Parathyroid adenoma (tissue), 2 donors: Measurements from ENCODE around the gene GOLPH3L.
"Not testable (repeated sequence)": the region's sequence is repeated elsewhere in the genome, so short reads cannot be mapped to it uniquely, and the experiment has no call there.

Source experiments
- H2AFZ ChIP-seq: fragments of 300-600 bp; sonication (generic); one replicate; pipeline ENCODE4 v1.7.0; 2017; ENCODE audit warnings: antibody characterized with exemption, mild to moderate bottlenecking
- H3K27ac ChIP-seq: fragments of 300-600 bp; sonication (generic); one replicate; pipeline ENCODE4 v1.7.0; 2017
- H3K27me3 ChIP-seq: fragments of 300-600 bp; sonication (generic); one replicate; pipeline ENCODE4 v1.7.0; 2017; ENCODE audit warnings: low read length; ENCODE audit not compliant: control insufficient read depth, insufficient read depth
- H3K36me3 ChIP-seq: fragments of 300-600 bp; sonication (generic); one replicate; pipeline ENCODE4 v1.7.0; 2017; ENCODE audit warnings: low read length; ENCODE audit not compliant: control insufficient read depth, insufficient read depth
- H3K4me1 ChIP-seq: fragments of 300-600 bp; sonication (generic); one replicate; pipeline ENCODE4 v1.7.0; 2017; ENCODE audit warnings: control low read depth
- H3K4me2 ChIP-seq: fragments of 300-600 bp; sonication (generic); one replicate; pipeline ENCODE4 v1.7.0; 2017; ENCODE audit warnings: low read length
- H3K4me3 ChIP-seq: fragments of 300-600 bp; sonication (generic); one replicate; pipeline ENCODE4 v1.7.0; 2017; ENCODE audit warnings: low read depth, low read length
- H3K79me2 ChIP-seq: fragments of 300-600 bp; sonication (generic); one replicate; pipeline ENCODE4 v1.7.0; 2017; ENCODE audit warnings: control low read depth
- H3K9ac ChIP-seq: fragments of 300-600 bp; sonication (generic); one replicate; pipeline ENCODE4 v1.7.0; 2017; ENCODE audit warnings: mild to moderate bottlenecking
- H3K9me3 ChIP-seq: fragments of 300-600 bp; sonication (generic); one replicate; pipeline ENCODE4 v1.7.0; 2017; ENCODE audit warnings: low read length; ENCODE audit not compliant: control insufficient read depth
- TF ChIP-seq, protein P1 (sequence below): fragments of 300-600 bp; sonication (generic); IDR thresholded peaks from one replicate; pipeline ENCODE4 v1.7.0; 2017; ENCODE audit warnings: antibody characterized with exemption, mild to moderate bottlenecking
- donor health status: primary hyperparathyroidism.

GOLPH3L gene

DNA sequence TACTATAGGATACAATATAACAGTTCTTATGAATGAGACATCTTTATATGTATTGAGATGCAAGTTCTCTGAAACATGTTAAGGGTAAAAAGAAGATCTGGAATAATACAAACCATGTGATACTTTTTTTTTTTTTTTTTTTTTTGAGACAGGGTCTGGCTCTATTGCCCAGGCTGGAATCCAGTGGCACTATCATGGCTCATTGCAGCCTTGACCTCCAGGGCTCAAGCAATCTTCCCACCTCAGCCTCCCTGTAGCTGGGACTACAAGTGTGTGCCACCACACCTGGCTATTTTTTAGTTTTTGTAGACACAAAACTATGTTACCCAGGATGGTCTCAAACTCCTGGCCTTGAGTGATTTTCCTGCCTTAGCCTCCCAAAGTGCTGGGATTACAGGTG, 95.4 kb downstream of the GOLPH3L start:
- Histone ChIP-seq H3K9ac (no peak overlapping the region), H3K27ac (no peak overlapping the region), H3K9me3 (no peaks in the 10 kb centered on the region), H3K4me1 (no peaks in the 10 kb centered on the region), H3K4me2 (no peak overlapping the region), H2AFZ (no peak overlapping the region), H3K79me2 (no peaks in the 10 kb centered on the region), H3K36me3 (no peaks in the 10 kb centered on the region), H3K27me3 (no peaks in the 10 kb centered on the region), H3K4me3 (no peak overlapping the region)
- TF ChIP-seq, protein P1, sequence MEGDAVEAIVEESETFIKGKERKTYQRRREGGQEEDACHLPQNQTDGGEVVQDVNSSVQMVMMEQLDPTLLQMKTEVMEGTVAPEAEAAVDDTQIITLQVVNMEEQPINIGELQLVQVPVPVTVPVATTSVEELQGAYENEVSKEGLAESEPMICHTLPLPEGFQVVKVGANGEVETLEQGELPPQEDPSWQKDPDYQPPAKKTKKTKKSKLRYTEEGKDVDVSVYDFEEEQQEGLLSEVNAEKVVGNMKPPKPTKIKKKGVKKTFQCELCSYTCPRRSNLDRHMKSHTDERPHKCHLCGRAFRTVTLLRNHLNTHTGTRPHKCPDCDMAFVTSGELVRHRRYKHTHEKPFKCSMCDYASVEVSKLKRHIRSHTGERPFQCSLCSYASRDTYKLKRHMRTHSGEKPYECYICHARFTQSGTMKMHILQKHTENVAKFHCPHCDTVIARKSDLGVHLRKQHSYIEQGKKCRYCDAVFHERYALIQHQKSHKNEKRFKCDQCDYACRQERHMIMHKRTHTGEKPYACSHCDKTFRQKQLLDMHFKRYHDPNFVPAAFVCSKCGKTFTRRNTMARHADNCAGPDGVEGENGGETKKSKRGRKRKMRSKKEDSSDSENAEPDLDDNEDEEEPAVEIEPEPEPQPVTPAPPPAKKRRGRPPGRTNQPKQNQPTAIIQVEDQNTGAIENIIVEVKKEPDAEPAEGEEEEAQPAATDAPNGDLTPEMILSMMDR = no peak

DNA sequence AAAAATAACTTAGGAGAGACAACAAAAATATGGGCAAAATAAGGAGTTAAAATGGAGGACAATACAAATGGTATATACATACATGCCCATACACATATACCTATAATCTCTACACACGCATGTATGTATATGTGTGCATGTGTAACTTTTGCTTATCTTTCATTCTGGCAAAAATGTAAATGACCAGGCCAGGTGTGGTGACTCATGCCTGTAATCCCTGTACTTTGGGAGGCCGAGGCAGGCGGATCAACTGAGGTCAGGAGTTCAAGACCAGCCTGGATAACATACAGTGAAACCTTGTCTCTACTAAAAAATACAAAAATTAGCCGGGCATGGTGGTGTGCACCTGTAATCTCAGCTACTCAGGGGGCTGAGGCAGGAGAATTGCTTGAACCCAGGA, 98.6 kb downstream of the GOLPH3L start:
- H3K27ac ChIP-seq, H3K36me3 ChIP-seq, H3K4me2 ChIP-seq, H2AFZ ChIP-seq, H3K9me3 ChIP-seq, H3K27me3 ChIP-seq, H3K9ac ChIP-seq, H3K4me1 ChIP-seq, H3K4me3 ChIP-seq, H3K79me2 ChIP-seq: not testable (repeated sequence)

DNA sequence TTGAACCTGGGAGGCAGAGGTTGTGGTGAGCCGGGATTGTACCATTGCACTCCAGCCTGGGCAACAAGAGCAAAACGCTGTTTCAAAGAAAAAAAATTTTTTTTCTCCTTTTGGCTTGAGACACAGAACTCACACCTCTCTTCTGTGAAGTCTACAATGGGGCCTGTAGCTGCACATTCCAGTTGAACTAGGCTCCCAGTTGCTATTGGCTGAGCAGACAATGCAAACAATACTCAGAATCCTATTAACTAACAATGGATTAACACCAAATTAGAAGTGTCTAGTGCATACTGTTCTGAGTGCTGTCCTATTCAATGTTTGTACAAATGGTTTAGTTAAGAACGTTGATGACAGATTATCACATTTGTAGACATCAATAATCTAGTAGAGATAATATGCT, 100.0 kb downstream of the GOLPH3L start:
- H3K27me3 ChIP-seq = no peaks in the 10 kb centered on the region
- no peak overlapping the region for H3K9ac ChIP-seq
- no peaks in the 10 kb centered on the region for H3K9me3 ChIP-seq
- H3K27ac ChIP-seq = no peak overlapping the region
- no peak overlapping the region for H3K4me3 ChIP-seq
- H3K79me2 ChIP-seq = no peaks in the 10 kb centered on the region
- no peaks in the 10 kb centered on the region for H3K36me3 ChIP-seq
- no peaks in the 10 kb centered on the region for H3K4me1 ChIP-seq
- TF ChIP-seq, protein P1 = no peak
- no peak overlapping the region for H2AFZ ChIP-seq
- no peak overlapping the region for H3K4me2 ChIP-seq
